Measurements from ENCODE around the gene ARPC1B.

ARPC1B gene

GRCh38 chr7:99359465-99360154 lies 14.9 kb upstream of the ARPC1B start:
- no peak overlapping the region for H3K4me3 ChIP-seq (ENCODE audit: control insufficient read depth, low read depth, low read length)
- TF ChIP-seq CTCF (conservative IDR thresholded peaks at IDR 0.05; ENCODE audit: control insufficient read depth, insufficient read depth, low read depth, low read length) = no peak
- no peak for DNase-seq (ENCODE audit: low read depth)

- TF ChIP-seq CTCF (conservative IDR thresholded peaks at IDR 0.05; ENCODE audit: control insufficient read depth, insufficient read depth, low read depth, low read length) = no peak
- H3K4me3 ChIP-seq (ENCODE audit: control insufficient read depth, low read depth, low read length) = no peak overlapping the region
- peak; percentile 91 for DNase-seq (ENCODE audit: low read depth)
These were observed 11.7 kb upstream of the ARPC1B start for GRCh38 chr7:99362801-99363200.

GRCh38 chr7:99363286-99363685 lies 11.2 kb upstream of the ARPC1B start:
- no peak overlapping the region for H3K4me3 ChIP-seq (ENCODE audit: control insufficient read depth, low read depth, low read length)
- no peak for TF ChIP-seq CTCF (conservative IDR thresholded peaks at IDR 0.05; ENCODE audit: control insufficient read depth, insufficient read depth, low read depth, low read length)
- no peak for DNase-seq (ENCODE audit: low read depth)

- H3K4me3 ChIP-seq (ENCODE audit: control insufficient read depth, low read depth, low read length) = no peak overlapping the region
- DNase-seq (ENCODE audit: low read depth) = no peak
- TF ChIP-seq CTCF (conservative IDR thresholded peaks at IDR 0.05; ENCODE audit: control insufficient read depth, insufficient read depth, low read depth, low read length) = peak; percentile 50
These were observed 9.0 kb upstream of the ARPC1B start for GRCh38 chr7:99365318-99366141.

GRCh38 chr7:99366646-99367045 lies 7.9 kb upstream of the ARPC1B start:
- no peak overlapping the region for H3K4me3 ChIP-seq (ENCODE audit: control insufficient read depth, low read depth, low read length)
- DNase-seq (ENCODE audit: low read depth) = no peak

More at GRCh38 chr7:99366646-99367045, 7.9 kb upstream of the ARPC1B start:
- no peak for TF ChIP-seq CTCF (conservative IDR thresholded peaks at IDR 0.05; ENCODE audit: control insufficient read depth, insufficient read depth, low read depth, low read length)

All from fibroblast of mammary gland (primary cell).